HG03095 (cell line): ENCODE measurements around the gene POU3F2.

Experiments used
- ATAC-seq: cut with Tn5 transposase; IDR thresholded peaks from one replicate; pipeline ENCODE4 v1.9.1; 2021; ENCODE audit warnings: moderate library complexity; ENCODE audit not compliant: unreplicated experiment

POU3F2 gene

GRCh38 chr6:98834060-98835031, at the start of gene POU3F2:
Gene POU3F2, plus strand, starts transcription at chr6:98834574. Its CDS starts 300 bp downstream, at chr6:98834874.
- peak; percentile 67 for ATAC-seq

DNA sequence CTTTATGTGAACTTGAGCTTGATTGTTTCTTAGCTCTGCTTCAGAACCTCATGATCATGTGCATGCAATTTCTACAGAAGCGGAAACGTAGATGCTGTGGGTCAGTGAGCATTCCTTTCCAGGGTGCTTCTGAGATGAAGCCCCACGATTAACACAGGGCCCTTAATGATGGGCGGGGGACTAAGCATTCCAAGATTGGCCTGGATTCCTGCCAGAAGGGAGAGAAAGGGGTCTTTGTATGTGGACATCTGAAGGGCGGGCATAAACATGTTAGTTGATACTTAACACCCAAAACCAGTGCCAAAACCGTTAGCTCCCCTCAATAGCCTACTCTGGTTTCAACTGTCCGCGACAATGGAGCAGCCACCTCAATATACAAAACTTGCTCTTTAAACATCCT, 46.9 kb upstream of the POU3F2 start:
- no peak for ATAC-seq

- ATAC-seq, result no peak
Observed at GRCh38 chr6:98787961-98788360, 46.4 kb upstream of the POU3F2 start.

- ATAC-seq, result no peak
Observed at GRCh38 chr6:98794307-98794842, 40.0 kb upstream of the POU3F2 start.

DNA sequence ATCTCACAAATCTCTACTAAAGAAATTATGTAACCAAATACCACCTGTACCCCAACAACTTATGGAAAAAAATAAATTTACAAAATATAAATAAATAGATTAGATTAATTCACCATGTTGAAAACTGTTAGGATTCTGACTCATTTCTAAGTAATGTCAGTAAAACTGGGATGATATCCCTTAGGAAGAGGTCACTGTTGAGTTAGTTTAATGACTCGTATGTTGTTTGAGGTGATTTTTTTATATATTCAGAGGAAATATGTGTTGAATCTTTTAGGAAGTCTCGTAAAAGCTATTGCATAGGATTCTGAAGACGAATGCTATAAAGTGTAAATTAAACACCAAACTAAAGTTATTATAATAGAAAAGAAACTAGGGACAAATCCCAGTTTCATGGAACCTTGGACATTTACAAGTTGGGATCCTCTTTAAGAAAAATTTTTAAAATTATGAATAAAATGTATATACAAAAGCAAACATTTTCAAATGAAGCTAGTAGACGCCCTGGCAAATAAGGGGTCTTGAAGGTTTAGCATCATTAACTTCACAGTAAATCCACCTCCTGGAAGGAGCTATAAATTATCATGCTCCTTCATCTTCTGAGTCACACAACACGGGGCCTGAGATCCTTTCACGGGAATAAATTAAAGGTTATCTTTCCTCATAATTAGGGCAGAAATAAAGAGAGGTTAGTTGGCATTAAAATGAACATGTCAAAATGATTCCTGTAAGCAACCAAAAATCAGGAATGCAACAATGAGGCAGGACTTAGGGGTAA, 37.0 kb upstream of the POU3F2 start:
- ATAC-seq, result no peak

DNA sequence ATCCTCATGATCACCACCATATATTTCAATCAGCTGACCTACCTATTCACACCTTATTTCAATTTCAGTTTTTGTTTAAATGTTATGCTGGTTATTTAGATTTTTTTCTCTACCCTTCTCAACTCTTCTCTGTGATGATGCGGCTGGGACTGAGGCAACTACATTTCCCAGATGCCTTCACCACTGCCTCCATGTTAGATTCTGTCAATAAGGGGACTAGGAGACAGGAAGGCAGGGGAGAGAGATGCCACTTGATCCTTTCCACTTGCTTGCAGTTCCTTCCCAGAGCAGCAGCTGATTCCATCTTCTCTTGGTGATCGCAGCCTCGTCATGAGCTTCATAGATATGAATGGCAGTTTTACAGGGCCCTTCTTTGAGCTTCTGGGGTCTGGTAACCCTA, 33.5 kb upstream of the POU3F2 start:
- ATAC-seq, result no peak

GRCh38 chr6:98808541-98809210, 25.7 kb upstream of the POU3F2 start:
- no peak for ATAC-seq

- no peak for ATAC-seq
Observed at GRCh38 chr6:98812220-98812619, 22.2 kb upstream of the POU3F2 start.

DNA sequence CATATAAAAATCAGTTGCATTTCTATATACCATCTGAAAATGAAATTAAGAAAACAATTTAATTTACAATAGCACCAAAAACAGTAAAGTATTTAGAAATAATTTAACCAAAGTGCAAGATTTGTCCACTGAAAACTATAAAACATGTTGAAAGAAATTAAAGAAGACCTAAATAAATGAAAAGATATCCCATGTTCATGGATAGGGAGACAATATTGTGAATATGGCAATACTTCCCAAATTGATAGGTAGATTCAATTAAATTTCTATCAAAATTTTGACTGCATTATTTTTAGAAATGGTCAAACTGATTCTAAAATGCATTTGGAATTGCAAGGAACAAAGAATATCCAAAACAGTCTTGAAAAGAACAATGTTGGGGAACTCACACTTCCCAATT, 17.6 kb upstream of the POU3F2 start:
- no peak for ATAC-seq

DNA sequence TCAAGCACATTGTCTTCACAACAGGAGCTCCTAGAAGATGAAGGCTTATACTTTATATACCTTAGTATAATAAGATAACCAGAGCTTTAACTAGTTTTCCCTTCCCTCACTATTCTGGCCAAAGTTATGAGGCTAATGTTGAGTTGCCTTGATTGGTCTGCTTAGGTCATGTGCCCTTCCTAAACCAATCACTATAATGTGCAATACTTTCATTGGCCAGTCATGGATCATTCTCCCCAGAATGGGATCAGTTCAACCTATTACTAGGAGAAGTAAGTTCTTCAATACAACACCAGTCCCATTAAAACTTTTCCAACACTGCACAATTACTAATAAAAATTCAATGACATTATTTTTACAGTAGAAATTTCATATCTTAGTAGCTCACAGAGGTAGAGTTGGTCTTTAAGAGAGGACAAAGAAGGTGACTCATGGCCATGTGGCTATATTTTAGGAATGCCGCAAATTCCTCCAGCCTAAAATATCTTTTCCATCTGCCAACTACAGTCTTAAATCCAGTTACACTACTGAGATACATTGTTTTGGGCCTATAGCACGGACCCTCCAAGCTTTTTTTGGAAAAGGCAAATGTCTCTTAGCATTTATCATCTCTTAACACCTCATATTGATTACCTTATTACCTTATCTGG, 12.5 kb upstream of the POU3F2 start:
- no peak for ATAC-seq

DNA sequence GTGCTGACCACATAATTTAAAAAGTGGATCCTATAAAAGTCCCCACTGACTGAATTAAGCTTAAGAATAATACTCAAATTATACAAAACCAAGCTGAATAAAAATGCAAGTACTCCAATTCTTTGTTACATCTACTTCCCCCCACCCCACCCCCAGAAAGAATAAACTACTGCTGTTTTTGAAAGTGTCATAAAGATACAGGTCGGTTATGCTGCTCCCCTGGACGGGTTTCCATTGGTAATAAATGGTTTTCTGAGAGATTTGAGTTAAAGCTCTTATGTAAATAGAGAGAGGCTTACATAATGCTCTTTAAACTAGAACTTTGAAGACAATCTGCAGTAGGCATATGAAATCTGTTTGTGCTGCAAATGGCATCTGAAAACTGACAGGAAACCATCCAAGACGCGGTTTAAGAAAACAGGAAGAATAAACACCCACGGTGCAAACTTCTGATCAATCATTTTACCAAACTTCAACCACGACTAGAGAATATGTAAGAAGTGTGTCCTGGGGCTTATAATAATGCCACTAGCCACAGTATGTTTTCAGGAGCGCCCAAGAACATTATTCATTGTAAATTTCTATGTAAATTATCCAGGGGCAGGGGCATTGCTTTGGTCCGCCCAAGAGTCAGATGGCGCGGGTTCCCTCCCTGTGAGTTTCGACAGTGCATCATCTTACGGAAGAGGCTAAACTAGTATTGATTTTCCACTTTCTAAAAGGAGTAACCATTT, 10.8 kb upstream of the POU3F2 start:
- ATAC-seq, result no peak

GRCh38 chr6:98824162-98824901, 10.0 kb upstream of the POU3F2 start:
- no peak for ATAC-seq

GRCh38 chr6:98824902-98825599, 9.3 kb upstream of the POU3F2 start:
- no peak for ATAC-seq

GRCh38 chr6:98825600-98826230, 8.7 kb upstream of the POU3F2 start:
- ATAC-seq, result no peak

DNA sequence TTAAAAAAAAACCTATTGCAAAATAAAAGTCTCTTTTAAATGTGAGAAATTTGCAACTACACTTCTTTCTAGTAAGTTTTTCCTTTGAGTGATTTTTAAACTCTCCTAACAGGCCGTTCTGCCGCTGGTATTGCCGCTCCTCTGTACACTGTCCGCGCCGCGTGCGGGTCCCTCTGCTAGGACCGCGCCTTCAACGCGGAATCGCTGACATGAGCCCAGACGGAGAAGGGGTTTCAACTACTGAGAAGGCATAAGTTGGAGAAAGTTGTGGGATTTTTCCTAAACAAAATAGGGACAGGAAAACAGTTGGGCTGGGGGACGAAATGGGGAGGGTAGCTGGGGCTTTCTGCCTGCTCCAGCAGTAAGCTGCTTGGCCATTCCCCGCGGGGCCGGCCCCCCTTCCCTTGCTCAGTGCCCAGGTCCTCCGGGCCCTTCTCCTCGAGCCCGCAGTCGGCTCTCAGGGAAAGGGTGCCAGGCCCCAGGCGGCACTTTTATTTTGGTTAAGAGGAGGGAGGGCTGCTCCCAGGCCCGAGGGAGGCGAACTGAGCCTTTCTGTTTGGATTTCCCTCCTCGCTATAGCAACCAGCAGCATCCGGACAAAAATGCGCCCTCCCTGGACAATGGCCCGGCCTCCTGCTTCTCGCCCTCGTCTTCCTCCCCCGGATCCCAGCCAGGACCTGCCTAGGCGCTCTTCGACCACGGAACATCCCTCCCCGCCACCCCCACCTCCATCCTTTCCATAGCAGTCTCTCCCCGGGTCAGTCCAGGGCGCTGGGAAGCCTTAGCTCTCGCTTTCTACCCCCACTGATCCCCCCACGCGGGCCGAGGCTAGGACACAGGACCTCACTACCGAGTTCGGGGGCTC, 6.8 kb upstream of the POU3F2 start:
- ATAC-seq, result no peak

DNA sequence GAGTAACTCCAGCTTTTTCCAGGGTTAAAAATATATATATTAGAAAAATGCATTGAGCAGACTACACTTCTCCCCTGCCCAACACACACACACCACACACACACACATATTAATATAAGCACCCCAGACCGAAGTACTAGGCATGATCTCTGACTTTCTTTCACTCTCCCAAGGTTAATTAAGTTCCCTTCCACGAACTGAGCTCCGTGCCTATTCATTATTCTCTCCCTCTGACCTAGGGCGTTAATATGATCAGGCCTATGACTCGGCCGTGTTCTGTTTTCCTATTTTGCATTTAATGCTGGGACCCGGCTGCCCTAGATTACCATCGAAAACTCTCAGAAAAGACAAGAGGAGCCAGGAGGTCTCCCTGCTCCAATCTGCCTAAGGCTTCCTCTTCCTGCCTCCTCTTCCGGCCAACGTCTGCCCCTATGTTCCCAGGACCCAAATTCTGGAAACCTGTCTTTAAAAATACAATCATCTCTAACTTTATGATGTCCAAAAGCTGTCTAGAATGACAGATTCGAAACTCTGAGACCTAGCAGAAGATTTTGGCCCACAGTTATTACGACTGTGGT, 6.1 kb upstream of the POU3F2 start:
- ATAC-seq, result no peak

GRCh38 chr6:98828941-98829411, 5.4 kb upstream of the POU3F2 start:
- no peak for ATAC-seq
